GM18508 (cell line): ENCODE data around the gene TENM4.

Experiments
- ATAC-seq: cut with Tn5 transposase; IDR thresholded peaks from one replicate; pipeline ENCODE4 v1.9.1; 2021; ENCODE audit warnings: moderate number of reproducible peaks; ENCODE audit not compliant: insufficient read depth, unreplicated experiment

The TENM4 gene

DNA sequence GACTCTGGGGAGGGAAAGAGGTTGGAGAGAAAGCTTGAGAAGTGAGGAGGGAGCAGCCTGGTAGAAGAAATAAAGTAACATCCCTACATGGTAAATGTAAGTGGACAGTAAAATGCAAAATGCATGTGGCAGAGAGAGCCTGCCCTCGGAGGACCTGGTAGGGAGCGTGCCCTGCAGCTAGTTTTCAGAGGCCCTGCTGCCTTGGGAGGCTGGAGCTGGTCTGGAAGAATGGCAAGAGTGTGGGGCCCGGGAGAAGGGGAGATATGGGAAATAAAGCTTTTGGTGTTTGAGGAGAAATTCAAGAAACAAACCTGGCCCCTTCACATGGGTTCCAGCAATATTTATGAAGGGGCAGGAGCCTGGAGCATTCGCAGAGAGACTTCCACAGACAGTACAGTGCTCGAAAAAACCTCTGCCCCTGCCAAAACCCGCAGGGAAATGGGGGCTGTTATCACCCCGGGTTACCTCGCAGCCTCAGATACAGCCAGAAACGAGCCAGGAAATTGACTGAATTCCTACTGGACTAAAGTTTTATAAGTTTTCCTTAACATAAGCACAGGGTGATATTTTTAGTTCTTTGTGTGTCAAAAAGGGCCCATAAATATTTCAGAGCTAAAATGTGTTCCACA is 363.0 kb downstream of the TENM4 start:
- ATAC-seq: no peak

DNA sequence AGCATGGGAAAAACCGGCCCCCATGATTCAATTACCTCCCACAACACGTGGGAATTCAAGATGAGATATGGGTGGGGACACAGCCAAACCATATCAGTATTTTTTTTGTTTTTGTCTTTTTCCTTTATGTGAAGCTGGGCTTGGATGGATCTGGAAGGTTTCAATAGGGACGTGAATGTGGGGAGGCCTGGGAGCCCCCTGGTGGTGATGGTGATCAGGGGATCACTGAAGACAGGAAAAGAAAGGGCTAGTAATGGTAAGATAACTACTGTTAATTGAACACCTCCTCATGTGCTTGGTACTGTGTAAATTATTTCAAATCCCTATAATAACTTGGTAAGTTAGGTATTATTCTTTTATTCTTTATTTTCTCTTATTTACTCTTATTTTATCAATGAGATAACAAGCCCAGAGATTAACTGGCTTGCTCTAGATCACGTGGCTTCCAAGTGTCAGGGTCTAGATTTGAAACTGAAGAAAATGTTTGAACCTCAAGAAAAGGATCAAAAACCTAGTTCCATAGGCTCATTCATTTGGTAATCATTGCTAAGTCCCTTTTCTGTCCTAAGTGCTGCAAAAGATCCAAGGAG is 364.2 kb downstream of the TENM4 start:
- no peak for ATAC-seq

DNA sequence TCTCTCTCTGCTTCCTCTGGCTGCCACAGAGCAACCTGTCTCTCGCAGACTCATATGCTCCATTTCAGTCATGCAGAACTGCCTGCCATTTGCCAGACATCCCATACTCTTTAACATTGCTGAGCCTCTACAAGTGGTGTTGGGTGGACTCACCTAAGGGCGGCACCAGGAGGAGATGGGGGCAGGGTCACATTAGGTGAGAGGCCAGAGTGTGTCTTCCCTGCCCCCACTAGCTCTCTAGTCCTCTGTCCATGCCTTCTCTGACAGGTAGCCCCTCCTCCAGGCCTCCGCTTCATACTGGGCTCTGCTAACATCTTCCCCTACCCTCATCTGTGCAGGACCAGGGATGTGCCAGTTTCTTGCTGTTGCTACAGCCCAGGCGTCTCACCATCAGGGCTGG is 366.3 kb downstream of the TENM4 start:
- ATAC-seq: no peak

DNA sequence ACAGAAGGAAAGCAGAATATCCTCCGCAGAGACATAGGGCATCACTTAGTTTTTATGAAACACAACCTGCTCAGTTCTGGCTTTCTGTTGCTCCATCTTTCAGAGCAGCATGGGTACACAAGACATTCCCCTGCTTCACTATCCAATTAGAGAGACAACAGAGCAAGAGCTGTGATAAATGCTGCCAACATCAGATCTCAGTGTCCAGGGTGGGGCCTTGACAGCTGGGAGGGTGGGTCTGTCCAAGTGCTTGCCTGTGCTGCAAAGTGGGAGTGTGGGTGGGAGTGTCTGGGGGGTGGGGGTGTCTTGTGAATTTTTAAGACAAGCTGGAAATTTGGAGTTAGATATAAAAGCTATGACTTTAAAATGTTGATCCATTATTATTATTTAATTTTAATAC is 369.6 kb downstream of the TENM4 start:
- ATAC-seq: no peak

DNA sequence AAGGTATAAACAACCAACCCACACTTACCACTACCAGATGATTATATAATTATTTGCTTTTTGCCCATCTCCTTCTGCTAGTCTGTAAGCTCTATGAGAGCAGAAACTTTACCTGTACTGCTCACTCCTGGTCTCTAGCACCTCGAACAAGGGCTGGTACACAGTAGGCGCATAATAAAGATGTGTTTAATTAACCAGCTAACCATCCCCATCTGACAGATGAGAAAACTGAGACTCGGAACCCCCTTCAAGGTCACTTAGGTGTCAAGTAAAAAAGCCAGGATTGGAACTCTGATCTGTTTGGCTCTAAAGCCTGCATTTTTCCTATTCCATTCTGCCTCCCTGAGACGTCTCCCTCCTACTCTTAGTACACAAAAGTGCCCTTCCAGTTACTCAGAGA is 370.3 kb downstream of the TENM4 start:
- ATAC-seq: no peak

DNA sequence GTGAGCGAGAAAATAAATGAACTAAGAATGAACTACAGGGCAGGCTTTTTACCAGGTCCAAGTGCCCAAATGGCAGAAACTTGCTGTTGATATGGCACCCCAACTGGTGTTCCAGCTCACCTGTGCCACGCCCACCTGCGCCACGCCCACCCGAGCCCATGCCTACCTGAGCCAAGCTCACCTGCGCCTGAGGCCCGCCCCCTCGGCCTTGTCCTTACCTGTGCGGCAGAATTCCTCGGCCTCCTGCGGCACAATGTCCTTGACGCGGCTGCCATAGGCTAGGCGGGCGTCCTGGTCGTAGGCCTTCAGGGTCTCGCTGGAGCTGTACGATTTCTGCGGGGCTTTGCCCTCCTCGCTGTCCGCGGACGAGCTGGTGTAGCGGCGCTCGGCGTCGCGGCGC is 371.3 kb downstream of the TENM4 start:
- no peak for ATAC-seq

DNA sequence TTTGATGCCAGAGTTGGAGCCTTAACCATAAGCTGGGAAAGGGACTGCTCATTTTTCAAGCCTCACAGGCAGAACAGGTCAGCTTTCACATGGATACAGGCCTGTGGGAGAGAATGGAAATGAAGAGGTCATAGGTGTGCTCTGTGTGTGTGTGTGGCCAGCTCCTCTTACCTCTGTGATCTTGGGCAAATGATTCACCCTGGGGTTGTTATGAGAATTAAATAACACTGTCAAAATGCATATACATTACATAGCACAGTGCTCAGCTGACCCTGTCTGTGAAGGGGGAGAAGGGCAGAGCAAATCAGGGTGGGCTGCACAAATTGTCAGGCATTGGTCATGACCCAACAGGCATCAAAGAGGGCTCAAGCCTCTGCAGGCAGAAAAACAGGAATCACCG is 372.5 kb downstream of the TENM4 start:
- ATAC-seq: no peak

DNA sequence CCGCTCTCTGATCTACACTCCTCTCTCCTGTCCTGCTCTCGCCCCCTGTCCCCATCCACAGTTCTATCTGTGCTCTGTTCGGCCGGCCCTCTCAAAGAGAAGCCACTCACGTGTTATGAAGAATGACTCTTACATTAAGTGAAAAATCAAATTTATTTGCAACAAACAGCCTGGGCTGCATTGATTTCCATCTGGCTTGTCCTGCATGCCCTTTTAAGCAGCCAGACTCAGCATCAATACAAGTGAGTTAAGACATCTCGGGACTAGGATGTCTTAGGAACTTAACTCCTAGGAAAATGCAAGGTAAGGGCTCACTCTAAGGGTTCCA is 373.5 kb downstream of the TENM4 start:
- ATAC-seq: no peak

DNA sequence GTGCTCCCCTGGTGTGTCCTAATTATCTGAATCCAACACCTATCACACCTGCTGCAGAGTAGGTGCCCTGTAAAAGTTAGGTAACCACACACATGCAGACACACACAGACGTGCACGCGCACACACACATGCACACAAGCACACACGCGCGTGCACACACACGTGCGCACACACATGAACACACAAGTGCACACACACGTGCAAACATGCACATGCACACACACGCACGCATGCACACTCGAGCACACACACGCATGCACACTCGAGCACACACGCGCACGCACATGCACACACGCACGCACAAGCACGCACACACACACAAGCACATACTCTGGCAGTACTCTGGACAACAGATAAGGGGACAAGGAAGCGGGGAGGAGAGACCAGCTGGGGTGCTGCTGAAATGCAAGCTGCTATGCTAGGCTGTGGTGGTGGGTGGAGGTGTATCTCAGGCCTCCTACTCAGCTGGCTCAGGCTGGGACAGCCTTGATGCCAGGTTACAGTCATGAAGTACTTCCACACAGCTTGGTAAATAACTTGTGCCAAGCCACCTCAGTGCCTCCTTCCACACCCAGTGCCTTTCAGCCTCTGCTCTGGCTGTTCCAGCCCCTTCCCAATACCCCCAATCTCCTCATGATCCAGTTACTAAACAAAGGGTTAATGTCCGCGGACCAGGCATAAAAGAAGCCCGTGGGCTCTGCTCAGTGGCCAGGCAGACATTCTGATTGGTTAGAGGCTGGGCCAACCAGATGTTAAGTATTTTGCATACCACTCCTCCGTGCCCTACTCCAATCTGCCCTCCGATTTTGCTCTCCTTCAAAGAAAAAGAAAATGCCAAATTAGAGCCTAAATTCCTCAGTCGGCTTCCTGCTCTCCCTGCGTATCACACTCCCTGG is 374.1 kb downstream of the TENM4 start:
- no peak for ATAC-seq

DNA sequence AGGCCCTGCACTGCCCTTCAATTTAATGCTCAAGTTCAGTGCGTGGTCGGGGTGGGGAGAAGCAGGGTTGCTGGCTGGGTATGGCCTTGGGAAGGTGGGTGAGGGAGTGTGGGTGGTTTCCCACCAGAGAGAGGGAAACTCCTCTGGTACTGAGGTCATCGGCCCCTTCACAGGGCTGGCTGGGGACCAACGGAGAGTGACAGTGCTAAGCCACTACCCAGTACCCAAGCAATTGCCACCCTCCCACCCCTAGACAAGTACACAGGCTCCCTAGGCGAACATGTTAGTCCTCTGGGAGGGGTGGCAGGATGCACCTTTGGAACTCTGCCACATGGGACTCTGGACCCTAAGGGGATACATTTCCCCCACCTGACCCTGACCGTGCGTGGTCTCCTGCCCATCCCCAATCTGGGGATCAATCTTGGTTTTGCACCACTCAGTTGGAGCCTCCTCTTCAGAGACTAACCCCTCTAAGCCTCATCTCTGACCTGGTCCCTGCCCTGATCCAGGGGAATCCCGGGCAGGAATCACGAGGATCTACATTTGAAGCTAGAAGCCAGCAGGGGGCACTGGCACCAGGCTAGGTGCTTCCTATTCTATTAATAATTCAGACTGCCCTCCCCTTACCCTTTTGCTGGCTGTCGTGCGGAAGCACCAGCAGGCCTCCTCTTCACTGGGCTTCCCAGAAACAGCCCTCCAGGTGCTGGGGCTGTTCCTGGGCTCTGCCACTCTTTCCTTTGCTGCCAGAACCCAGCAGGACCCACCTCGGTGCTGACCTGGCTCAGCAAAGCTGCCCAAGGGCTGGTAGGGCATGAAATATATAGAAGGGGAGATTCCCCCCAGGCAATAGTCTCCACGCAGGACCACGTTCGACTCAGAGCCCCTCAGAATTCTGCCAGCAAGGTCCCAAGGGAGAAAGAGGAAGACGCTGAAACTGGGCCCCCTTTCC is 377.7 kb downstream of the TENM4 start:
- no peak for ATAC-seq

DNA sequence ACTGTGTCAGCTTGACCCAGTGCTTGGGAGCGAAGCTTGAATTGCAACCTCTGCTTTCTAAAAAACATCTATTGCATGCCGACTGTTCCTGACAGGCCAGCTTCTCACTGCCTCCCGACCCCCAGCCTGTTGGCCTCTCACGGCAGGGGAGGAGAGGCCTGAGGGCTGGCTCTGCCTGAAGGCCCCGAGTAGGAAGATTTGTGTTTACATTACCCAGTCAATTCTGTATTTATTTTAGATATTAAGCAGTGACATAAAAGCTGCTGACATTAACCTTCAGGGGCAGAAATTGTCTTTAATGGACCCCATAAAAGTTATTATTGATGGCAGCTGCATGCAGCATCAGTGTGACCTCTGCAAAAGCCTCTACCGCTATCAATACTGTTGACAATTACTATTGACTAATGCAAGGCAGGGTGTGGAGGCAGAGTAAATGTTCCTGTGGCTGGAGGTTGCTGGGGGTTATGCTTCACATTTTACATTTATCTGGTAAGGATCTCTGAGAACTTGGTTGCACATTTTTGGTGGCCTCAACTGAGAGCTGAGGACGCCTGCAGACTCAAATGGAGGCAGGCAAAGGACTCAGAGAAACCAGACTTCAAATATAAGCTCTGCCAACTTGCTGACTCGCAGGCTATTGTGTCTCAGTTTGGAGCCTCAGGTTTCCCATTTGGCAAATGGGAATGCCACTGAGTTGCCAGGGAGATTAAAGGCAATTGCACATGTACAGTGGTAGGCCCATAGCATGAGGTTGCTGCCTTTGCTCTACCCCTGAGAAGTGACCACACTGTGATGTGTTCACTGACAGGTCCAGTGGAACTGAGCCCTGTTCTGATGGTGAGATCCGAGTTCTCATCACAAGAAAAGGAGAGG is 380.5 kb downstream of the TENM4 start:
- no peak for ATAC-seq

DNA sequence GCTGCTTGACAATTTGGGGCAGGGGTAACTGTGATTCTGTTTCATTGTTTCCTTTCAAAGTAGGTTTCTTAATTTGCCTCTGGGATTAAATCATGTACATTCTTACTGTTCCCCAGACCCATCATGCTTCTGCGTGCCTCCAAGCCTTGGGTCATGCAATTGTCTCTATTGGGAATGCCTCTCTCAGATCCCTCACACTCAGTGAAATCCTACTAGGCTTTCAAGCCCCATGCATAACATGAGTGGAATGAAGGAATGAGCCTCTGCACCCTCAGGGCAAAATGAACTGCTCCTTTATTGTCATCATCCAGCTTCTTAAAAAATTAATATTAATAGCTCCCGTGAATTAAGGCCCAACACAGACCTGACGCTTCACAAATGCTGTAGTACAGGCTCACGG is 381.7 kb downstream of the TENM4 start:
- no peak for ATAC-seq

DNA sequence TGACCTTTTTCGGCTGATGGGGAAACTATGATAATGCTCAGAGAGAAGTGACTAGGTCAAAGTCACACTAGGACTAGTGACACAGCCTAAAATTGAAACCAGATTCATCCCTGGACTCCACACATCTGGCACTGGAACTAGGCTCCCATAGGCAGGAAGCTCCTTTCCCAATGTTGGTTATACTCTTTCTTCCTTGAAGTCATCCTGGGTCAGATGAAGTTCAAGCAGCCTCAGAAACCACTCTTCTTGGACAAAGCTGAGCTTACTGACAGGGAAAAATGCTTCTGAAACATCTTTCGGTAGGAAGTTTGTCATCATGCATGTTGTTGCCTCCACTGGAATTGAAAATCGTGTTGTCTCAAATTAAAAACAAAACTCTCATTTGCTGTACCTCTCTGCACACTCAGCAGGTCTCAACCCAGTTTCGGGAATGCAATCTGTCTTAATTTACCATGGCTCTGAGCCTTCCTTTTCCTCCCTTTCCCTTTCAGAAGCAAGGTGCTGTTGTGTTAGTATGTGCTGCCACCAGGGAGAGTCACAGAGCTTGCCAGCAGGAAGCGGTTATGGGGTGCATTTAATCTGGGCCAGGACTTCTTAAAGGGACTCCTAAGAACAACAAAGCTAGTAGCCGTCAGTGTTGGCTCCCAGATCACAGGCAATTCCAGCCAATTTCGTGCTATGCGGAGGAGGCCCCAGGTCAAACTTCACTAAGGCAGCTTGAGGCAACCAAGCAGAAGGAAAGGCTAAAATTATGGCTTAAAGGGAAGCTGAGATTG is 384.8 kb downstream of the TENM4 start:
- ATAC-seq: no peak

DNA sequence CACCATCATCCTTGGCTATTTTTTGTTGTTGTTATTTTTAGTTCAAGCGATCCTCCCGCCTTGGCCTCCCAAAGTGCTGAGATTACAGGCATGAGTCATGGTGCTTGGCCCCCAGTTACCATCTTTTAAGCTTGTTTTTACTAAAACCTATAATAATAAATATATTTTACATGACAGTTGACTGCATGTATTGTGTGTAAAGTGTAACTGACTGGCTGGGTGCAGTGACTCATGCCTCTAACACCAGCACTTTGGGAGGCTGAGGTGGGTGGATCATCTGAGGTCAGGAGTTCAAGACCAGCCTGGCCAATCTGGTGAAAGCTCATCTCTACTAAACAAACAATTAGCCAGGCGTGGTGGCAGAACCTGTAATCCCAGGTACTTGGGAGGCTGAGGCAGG is 386.2 kb downstream of the TENM4 start:
- ATAC-seq: no peak

DNA sequence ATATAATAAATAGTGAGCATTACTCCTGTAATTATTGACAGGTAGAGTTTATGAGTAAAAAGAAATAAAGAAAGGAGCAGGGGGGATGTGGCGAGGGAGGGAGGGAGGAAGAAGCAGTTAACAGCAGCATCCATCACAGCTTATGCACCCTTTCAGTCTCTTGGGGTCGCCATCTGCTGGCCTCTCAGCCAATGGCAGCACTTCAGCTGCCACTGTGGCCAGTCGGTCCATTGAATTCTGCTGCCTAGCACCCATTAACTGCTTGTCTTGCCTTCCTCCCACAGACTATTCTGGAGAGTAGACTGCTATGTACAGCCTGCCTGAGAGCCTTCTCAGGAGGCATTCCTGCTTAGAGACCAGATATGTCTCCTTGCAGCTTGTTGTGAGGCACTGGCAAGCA is 388.3 kb downstream of the TENM4 start:
- no peak for ATAC-seq

DNA sequence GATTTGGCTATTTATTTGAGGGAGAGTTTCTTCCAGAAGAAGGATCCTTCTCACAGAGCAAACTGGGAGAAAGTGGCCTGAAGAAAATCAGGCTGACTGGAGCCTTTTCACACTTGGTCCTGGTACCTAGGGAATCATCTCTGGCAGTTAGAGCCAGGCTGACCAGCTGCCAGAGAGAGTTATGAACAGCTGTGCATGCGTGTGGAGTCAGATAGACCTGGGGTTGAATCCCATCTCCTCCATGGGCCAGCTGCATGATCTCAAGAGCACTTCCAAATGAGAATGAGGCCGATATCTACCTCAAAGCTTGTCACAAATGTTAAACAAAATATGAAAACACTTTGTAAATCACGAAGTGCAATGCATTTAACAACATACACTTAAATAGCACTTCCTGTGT is 390.0 kb downstream of the TENM4 start:
- ATAC-seq: no peak

DNA sequence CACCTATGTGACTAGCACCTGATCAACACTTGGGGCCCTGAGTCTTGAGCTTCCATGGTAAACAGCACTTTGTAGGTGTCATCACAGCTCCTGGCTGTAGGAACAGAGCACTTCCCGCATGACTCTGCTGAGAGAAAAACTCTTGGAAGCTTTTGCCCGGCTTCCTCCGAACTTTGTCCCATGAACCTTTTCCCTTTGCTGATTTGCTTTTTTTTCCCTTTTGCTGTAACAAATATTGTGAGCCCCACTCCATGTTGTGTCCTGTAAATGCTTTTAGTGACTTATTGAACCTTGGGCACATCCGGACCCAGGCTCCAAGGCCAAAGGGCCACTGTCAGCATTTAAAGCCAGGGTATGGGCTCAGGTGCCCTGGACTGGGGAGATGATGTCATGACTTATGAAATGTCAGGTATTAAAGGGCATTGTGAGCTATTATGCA is 391.1 kb downstream of the TENM4 start:
- ATAC-seq: no peak

DNA sequence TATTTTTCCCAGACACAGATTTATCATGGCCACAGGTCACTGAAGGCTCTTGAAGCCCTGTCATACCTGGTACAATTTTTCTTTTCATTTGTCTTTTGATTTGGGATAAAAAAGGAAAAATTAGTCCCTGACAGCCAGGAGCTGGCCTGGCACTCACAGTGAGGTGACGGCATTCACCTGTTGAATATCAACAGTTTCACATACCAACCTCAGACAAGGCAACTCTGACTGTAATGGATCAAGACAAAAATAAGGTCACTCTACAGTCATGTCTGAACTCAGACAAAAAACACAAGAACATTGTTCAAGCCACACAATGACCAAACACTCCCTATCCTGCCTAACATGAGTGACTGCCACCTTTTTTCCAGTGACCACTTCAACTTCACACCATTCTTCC is 392.9 kb downstream of the TENM4 start:
- ATAC-seq: no peak

DNA sequence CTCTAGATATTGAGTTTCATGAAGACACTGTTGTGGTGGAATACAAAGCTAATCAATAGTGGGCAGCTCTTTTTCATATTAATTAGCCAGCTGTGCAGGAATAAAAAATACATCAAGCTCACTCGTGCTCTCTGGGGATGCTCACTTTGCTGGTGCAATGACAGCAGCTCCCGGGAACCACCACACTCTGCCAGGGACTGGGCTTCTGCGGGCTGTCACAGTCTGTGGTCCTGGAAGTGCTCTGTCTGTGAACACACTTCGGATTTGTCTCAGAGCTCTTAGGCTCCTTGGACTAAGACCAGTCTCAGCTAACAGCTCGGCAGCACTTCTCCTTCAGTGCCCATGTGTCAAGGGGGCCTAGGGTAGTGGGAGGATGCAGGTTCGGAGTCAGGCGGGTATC is 393.5 kb downstream of the TENM4 start:
- no peak for ATAC-seq
